GM12891 (cell line): ENCODE data around the gene SSC4D.

ENCODE experiments used
- DNase-seq: peaks from one replicate; pipeline ENCODE4 v3.0.0; 2011; ENCODE audit warnings: low spot score; ENCODE audit not compliant: insufficient read length
- FAIRE-seq: peaks from 2 replicates; lab custom pipeline; 2011; peaks lifted over from hg19 to GRCh38; lab: Jason Lieb, UNC
- PAX5 ChIP-seq: IDR thresholded peaks from 2 replicates; pipeline ENCODE4 v1.6.1; 2011; ENCODE audit warnings: low read length, moderate library complexity, mild to moderate bottlenecking; ENCODE audit not compliant: insufficient read depth, severe bottlenecking
- POLR2A ChIP-seq: IDR thresholded peaks from 2 replicates; pipeline ENCODE4 v1.6.1; 2011; ENCODE audit warnings: low read depth, low read length, control low read depth
- POLR2AphosphoS5 ChIP-seq: IDR thresholded peaks from 2 replicates; pipeline ENCODE4 v1.6.1; 2011; ENCODE audit warnings: low read depth, low read length, control low read depth
- POU2F2 ChIP-seq: IDR thresholded peaks from 2 replicates; pipeline ENCODE4 v1.6.1; 2011; ENCODE audit warnings: low read depth, mild to moderate bottlenecking, control low read depth, low read length, moderate library complexity
- SPI1 ChIP-seq: IDR thresholded peaks from 2 replicates; pipeline ENCODE4 v1.6.1; 2011; ENCODE audit warnings: low read depth, low read length, control low read depth
- TAF1 ChIP-seq: IDR thresholded peaks from 2 replicates; pipeline ENCODE4 v1.6.1; 2011; ENCODE audit warnings: low read depth, low read length, control low read depth

SSC4D gene

DNA sequence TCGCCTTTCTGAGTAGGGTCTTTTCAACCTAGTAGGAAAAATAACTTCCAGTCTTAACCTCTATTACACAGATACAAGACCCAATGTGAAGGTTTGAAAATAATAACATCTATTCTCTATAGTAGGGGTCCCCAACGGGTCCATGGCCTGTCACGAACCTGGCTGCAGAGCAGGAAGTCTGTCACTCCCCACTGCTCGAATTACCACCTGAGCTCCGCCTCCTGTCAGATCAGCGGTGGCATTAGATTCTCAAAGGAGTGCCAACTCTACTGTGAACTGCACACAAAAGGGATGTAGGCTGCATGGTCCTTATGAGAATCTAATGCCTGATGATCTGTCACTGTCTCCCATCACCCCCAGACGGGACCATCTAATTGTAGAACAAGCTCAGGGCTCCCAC is 58.1 kb downstream of the SSC4D start:
- no peak for DNase-seq
- no peak for FAIRE-seq
- TF ChIP-seq POLR2A, result no peak; the same call in 1 of the 2 replicates
- no peak for TF ChIP-seq TAF1
- TF ChIP-seq PAX5, result no peak
- TF ChIP-seq POLR2AphosphoS5, result no peak; the same call in none of the 2 replicates
- TF ChIP-seq SPI1, result no peak
- TF ChIP-seq POU2F2, result no peak

DNA sequence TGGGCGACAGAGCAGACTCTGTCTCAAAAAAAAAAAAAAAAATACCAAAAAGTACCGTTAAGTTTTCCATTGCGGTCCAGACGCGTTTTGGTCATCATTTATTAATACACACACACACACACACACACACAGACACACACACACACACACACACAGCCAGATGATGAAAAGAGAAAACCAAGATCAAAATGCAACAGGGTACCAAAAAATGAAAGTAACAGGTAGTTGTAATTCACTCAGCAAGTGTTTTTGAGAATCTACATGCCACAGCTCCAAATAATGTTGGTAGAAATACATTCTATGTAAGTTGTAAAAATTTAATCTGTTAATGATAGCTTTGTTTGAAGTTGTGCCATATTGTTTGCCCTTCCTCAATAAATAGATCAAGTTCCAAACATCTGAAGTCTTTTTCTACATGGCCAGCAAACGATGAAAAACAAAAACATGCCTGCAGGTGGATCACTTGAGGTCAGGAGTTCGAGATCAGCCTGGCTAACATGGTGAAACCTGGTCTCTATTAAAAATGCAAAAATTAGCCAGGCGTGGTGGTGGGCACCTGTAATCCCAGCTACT is 60.1 kb downstream of the SSC4D start:
- FAIRE-seq (no peak), DNase-seq (no peak)
- TF ChIP-seq POLR2A (no peak), POLR2AphosphoS5 (no peak), TAF1 (no peak), POU2F2 (no peak), SPI1 (no peak)

- FAIRE-seq, result no peak
- no peak for DNase-seq
- TF ChIP-seq TAF1 (no peak), POU2F2 (no peak), POLR2A (no peak), PAX5 (no peak), POLR2AphosphoS5 (no peak), SPI1 (no peak)
Observed at GRCh38 chr7:76347710-76348109, 61.8 kb downstream of the SSC4D start.

- DNase-seq (no peak), FAIRE-seq (no peak)
- TF ChIP-seq POLR2AphosphoS5, result no peak; the same call in 1 of the 2 replicates
- no peak for TF ChIP-seq SPI1
- TF ChIP-seq POLR2A, result 0 out of 2 replicates have a peak, but pooled peaks have one; percentile 19
Observed at GRCh38 chr7:76346778-76347177, 62.7 kb downstream of the SSC4D start.

DNA sequence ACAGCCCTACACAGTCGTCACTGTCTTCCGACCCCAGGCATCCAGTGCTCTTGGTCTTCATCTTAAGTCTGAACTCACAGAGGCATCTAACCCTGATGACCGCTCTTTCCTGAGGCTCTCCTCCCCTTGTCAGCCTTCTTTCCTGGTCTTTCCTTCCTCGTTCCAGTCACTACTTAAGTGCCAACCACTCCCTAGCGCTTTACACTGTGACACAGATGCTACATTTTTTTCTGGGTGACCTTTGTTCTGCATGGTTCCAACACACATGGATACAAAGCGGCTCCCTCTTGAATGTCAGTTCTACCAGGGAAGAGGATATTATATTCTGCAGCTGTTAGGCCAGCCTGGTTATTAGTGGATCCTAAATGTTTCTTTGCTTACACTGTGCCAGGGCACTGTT is 63.4 kb downstream of the SSC4D start:
- DNase-seq (no peak), FAIRE-seq (no peak)
- TF ChIP-seq POLR2A, result peak; percentile 40; the same call in 1 of the 2 replicates
- no peak for TF ChIP-seq PAX5

- FAIRE-seq, result no peak
- no peak for TF ChIP-seq TAF1
- TF ChIP-seq POLR2AphosphoS5, result no peak; the same call in 1 of the 2 replicates
- DNase-seq, result no peak
Observed at GRCh38 chr7:76343931-76344321, 65.6 kb downstream of the SSC4D start.

DNA sequence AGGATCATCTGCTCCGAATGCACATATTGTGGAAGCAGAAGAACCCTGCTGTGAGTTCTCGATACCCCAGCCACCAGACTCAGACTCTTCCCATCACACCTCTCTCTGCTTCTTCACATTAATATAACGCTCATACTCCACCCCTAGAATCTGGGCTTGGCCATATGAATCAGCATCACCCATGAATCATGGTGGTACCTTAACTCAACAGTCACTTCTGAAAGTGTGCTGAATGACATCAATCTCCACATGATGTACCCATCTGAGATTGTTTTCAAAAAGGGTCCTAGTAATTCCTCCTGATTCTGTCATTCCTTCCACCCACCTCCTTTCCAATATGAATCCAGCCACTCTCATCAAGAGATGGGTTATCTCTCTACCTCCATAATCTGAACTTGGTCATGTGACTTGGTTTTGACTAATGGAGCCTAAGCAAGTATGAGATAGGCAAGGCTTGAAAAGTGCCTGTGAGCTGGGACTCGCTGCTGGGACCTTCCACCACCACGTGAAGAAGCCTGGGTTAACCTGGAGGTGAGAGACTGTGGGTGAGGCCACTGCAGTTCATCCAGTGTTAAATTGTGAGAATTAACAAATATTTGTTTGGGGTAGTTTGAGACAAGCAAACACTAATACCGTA is 66.1 kb downstream of the SSC4D start:
- DNase-seq (no peak), FAIRE-seq (no peak)
- TF ChIP-seq POLR2A (no peak; the same call in none of the 2 replicates), PAX5 (no peak), SPI1 (no peak), POU2F2 (no peak), POLR2AphosphoS5 (no peak), TAF1 (no peak)

DNA sequence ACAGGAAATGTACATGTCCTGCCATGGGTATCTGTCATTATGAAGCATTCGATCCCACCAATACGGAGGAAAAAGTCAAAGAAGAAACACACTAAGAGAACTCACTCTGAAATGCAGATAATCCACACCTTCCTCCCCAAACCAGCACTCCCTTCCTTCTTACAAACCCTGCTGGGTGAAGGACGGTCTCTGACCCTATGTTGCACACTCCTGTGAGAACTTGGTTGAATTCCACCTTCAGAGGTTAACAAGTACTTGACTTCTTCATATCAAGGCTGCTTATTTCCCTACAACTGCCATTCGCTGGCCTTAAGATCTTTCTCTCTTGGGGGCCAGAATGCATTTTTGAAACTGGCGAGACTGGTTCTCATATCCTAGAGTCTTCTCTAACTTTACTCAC is 67.3 kb downstream of the SSC4D start:
- no peak for FAIRE-seq
- no peak for TF ChIP-seq SPI1
- no peak for TF ChIP-seq POLR2A
- TF ChIP-seq TAF1, result no peak
- no peak; the same call in 1 of the 2 replicates for TF ChIP-seq POLR2AphosphoS5
- TF ChIP-seq PAX5, result no peak
- no peak for TF ChIP-seq POU2F2
- DNase-seq, result no peak

- no peak for FAIRE-seq
- TF ChIP-seq POU2F2 (no peak), SPI1 (no peak), POLR2A (no peak), TAF1 (no peak), POLR2AphosphoS5 (no peak), PAX5 (no peak)
- DNase-seq, result no peak
Observed at GRCh38 chr7:76340617-76341131, 68.8 kb downstream of the SSC4D start.
